Measurements from ENCODE around the gene NUAK1.

NUAK1 gene

DNA sequence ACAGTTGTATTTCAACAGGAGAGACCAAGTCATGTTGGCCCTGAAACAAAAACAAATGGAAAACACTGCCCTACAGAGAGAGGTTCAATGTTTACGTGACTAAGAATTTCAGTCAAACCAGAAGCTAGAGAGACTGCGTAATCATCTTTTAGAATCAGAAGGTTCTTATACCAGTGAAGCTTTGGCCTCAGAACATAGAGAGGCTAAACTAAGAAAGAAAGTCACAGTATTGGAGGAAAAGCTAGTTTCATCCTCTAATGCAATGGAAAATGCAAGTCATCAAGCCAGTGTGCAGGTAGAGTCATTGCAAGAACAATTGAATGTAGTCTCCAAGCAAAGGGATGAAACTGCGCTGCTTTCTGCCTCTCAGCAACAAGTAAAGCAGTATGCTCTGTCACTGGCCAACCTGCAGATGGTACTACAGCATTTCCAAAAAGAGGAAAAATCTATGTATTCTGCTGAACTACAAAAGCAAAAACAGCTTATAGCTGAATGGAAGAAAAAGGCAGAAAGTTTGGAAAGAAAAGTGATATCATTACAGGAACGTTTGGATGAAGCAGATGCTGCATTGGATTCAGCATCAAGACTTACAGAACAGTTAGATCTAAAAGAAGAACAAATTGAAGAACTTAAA is 32.5 kb upstream of the NUAK1 start:
- no peaks in the 10 kb centered on the region for H3K36me3 ChIP-seq (ENCODE audit: insufficient read depth, low read length)
- no peak overlapping the region for H3K4me2 ChIP-seq (ENCODE audit: low read length)
- H3K4me3 ChIP-seq (ENCODE audit: low read length): no peak overlapping the region
- H3K4me1 ChIP-seq (ENCODE audit: control insufficient read depth, insufficient read depth, low read length): peaks cover 8% of the 10 kb centered on the region
- H3K9ac ChIP-seq (ENCODE audit: low read depth, low read length): no peak overlapping the region
- peaks cover 10% of the 10 kb centered on the region for H3K27me3 ChIP-seq (ENCODE audit: control insufficient read depth, insufficient read depth, low read length)
- H3K9me3 ChIP-seq (replicated peaks; ENCODE audit: low read length): no peaks in the 10 kb centered on the region

DNA sequence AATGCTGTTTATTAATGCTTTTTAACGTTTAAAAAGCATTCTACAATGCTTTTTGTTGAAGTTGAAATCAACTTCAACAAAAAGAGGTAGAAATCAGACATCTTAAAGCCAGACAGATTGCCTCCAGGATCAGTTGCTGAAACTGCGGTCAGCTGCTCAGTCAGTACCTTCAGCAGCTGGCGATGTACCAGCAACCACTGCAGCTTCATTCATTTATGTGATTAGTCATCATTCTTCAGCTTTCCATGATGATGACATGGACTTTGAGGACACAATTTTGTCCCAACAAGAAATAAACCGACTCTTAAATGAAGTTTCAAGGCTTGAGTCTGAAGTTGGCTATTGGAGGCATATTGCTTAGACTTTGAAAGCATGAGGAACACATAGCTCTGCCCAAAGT is 31.5 kb upstream of the NUAK1 start:
- peaks cover 10% of the 10 kb centered on the region for H3K27me3 ChIP-seq (ENCODE audit: control insufficient read depth, insufficient read depth, low read length)

DNA sequence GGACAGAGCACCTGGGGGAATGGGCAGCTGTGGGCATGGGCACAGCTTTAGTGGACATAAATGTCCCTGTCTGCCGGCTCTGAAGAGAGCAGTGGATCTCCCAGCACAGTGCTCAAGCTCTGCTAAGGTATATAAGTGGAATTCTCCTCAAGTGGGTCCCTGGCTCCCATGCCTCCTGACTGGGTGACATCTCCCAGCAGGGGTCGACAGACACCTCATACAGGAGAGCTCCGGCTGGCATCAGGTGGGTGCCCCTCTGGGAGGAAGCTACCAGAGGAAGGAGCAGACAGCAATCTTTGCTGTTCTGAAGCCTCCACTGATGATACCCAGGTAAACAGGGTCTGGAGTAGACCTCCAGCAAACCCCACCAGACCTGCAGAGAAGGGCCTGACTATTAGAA is 25.0 kb upstream of the NUAK1 start:
- Histone ChIP-seq H3K36me3 (ENCODE audit: insufficient read depth, low read length) (no peaks in the 10 kb centered on the region), H3K27me3 (ENCODE audit: control insufficient read depth, insufficient read depth, low read length) (peaks cover 12% of the 10 kb centered on the region), H3K4me1 (ENCODE audit: control insufficient read depth, insufficient read depth, low read length) (no peaks in the 10 kb centered on the region), H3K9me3 (replicated peaks; ENCODE audit: low read length) (no peaks in the 10 kb centered on the region), H3K4me3 (ENCODE audit: low read length) (no peak overlapping the region), H3K4me2 (ENCODE audit: low read length) (no peak overlapping the region), H3K9ac (ENCODE audit: low read depth, low read length) (no peak overlapping the region)

More for the DNA sequence above, 31.5 kb upstream of the NUAK1 start:
- H3K36me3 ChIP-seq (ENCODE audit: insufficient read depth, low read length): no peaks in the 10 kb centered on the region
- H3K4me1 ChIP-seq (ENCODE audit: control insufficient read depth, insufficient read depth, low read length): peaks cover 8% of the 10 kb centered on the region
- H3K9ac ChIP-seq (ENCODE audit: low read depth, low read length): no peak overlapping the region
- H3K4me2 ChIP-seq (ENCODE audit: low read length): no peak overlapping the region
- H3K9me3 ChIP-seq (replicated peaks; ENCODE audit: low read length): no peaks in the 10 kb centered on the region
- H3K4me3 ChIP-seq (ENCODE audit: low read length): no peak overlapping the region

DNA sequence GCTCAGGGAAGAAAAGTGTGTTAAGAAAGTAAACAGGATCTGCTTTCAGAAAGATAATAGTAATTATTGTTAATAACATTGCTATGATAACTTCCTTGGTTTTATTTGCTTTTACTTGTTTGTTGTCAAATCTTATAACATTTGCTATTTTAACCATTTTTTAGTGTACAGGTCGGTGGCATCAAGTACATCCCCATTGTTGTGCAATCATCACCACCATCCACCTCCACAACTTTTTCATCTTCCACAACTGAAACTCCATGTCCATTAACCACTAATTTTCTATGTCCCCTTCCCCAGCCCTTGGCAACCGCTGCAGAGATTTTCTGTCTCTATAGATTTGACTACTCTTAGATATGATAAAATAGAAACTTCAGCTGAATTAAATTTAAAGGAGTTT is 22.7 kb upstream of the NUAK1 start:
- H3K27me3 ChIP-seq (ENCODE audit: control insufficient read depth, insufficient read depth, low read length): peaks cover 12% of the 10 kb centered on the region
- H3K9me3 ChIP-seq (replicated peaks; ENCODE audit: low read length): no peaks in the 10 kb centered on the region
- H3K4me1 ChIP-seq (ENCODE audit: control insufficient read depth, insufficient read depth, low read length): no peaks in the 10 kb centered on the region
- no peak overlapping the region for H3K9ac ChIP-seq (ENCODE audit: low read depth, low read length)
- no peak overlapping the region for H3K4me3 ChIP-seq (ENCODE audit: low read length)
- H3K36me3 ChIP-seq (ENCODE audit: insufficient read depth, low read length): no peaks in the 10 kb centered on the region
- no peak overlapping the region for H3K4me2 ChIP-seq (ENCODE audit: low read length)

DNA sequence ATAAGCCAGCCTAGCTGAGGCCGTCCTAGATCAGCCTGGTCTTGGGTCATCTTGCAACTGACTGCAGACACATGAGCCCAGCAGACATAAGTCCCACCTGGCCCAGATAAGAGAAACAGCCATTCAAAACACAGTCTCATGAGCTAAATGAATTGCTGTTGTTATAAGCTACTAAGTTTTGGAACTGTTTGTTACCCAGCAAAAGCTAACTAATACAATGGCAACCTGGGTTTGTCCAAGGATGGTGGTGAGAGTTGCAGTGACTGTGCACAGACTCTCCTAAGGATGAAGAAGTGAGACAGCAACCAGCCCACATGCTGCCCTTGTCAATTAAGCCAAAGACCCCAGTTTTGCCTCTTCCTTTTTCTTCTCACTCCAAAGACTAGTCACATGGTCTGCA is 22.2 kb upstream of the NUAK1 start:
- Histone ChIP-seq H3K27me3 (ENCODE audit: control insufficient read depth, insufficient read depth, low read length) (peaks cover 12% of the 10 kb centered on the region), H3K9ac (ENCODE audit: low read depth, low read length) (no peak overlapping the region), H3K4me3 (ENCODE audit: low read length) (no peak overlapping the region), H3K36me3 (ENCODE audit: insufficient read depth, low read length) (no peaks in the 10 kb centered on the region), H3K4me1 (ENCODE audit: control insufficient read depth, insufficient read depth, low read length) (no peaks in the 10 kb centered on the region), H3K4me2 (ENCODE audit: low read length) (no peak overlapping the region), H3K9me3 (replicated peaks; ENCODE audit: low read length) (no peaks in the 10 kb centered on the region)

DNA sequence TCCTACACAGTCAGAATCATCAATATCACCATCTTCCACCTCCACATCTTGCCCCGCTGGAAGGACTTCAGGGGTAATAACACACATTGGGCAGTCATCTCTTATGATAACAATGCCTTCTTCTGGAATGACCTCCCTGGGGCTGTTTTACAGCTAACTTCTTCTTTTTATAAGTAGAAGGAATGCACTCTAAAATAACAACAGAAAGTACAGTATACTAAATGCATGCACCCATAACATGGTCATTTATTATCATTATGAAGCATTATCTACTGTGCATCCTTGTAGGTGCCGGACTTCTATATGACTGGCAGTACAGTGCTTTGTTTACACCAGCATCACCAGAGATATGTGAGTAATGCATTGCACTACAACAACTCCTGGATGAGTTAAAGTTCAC is 19.0 kb upstream of the NUAK1 start:
- Histone ChIP-seq H3K36me3 (ENCODE audit: insufficient read depth, low read length) (no peaks in the 10 kb centered on the region), H3K4me1 (ENCODE audit: control insufficient read depth, insufficient read depth, low read length) (no peaks in the 10 kb centered on the region), H3K4me2 (ENCODE audit: low read length) (no peak overlapping the region), H3K9ac (ENCODE audit: low read depth, low read length) (no peak overlapping the region), H3K9me3 (replicated peaks; ENCODE audit: low read length) (no peaks in the 10 kb centered on the region), H3K27me3 (ENCODE audit: control insufficient read depth, insufficient read depth, low read length) (peaks cover 10% of the 10 kb centered on the region), H3K4me3 (ENCODE audit: low read length) (no peak overlapping the region)

DNA sequence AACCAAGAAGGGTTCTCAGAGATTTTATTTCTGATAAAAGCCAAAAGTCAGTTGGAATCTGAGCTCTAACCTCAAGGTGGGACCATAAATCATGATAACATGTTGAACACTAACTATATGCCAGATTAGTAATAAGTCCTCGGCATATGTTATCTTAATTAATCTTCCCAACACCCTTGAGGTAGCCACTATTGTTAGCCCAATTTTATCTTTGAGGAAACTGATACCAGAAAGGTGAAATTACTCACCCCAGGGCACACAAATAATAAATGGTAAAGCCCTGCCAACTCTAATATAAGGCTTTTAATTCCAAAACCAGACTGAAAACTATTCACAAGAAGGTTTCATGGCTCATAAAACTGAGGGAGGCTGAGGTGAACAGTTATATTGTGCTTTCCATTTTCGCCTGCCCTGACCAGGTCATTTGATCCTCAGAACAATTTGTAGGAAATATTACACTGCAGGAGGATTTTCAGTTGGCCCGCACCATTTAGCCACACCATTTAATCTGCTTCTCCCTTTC is 16.1 kb upstream of the NUAK1 start:
- no peak overlapping the region for H3K9ac ChIP-seq (ENCODE audit: low read depth, low read length)
- no peak overlapping the region for H3K4me3 ChIP-seq (ENCODE audit: low read length)
- no peak overlapping the region for H3K4me2 ChIP-seq (ENCODE audit: low read length)
- H3K4me1 ChIP-seq (ENCODE audit: control insufficient read depth, insufficient read depth, low read length): no peaks in the 10 kb centered on the region
- H3K36me3 ChIP-seq (ENCODE audit: insufficient read depth, low read length): no peaks in the 10 kb centered on the region
- no peaks in the 10 kb centered on the region for H3K9me3 ChIP-seq (replicated peaks; ENCODE audit: low read length)
- H3K27me3 ChIP-seq (ENCODE audit: control insufficient read depth, insufficient read depth, low read length): no peaks in the 10 kb centered on the region

DNA sequence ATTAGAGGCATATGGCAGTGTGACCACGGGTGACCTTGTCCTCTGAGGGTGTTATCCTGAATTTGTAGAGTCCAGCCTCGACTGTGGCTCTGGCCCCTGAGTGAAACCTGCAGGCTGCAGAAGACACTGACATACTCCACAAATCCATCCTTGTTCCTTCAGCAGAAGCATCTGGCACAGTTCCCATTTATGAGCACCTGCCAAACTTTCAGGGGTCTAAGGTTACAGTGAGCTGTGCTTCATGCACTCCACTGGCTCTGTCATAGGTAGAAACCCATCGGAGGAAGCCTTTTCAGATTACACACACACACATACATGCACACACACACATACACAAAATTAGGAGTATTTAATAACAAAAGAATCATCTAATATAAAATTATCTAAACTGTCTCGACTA is 13.6 kb upstream of the NUAK1 start:
- no peaks in the 10 kb centered on the region for H3K9me3 ChIP-seq (replicated peaks; ENCODE audit: low read length)
- H3K4me3 ChIP-seq (ENCODE audit: low read length): no peak overlapping the region
- H3K27me3 ChIP-seq (ENCODE audit: control insufficient read depth, insufficient read depth, low read length): no peaks in the 10 kb centered on the region
- H3K4me2 ChIP-seq (ENCODE audit: low read length): no peak overlapping the region
- H3K4me1 ChIP-seq (ENCODE audit: control insufficient read depth, insufficient read depth, low read length): no peaks in the 10 kb centered on the region
- no peaks in the 10 kb centered on the region for H3K36me3 ChIP-seq (ENCODE audit: insufficient read depth, low read length)
- H3K9ac ChIP-seq (ENCODE audit: low read depth, low read length): no peak overlapping the region

DNA sequence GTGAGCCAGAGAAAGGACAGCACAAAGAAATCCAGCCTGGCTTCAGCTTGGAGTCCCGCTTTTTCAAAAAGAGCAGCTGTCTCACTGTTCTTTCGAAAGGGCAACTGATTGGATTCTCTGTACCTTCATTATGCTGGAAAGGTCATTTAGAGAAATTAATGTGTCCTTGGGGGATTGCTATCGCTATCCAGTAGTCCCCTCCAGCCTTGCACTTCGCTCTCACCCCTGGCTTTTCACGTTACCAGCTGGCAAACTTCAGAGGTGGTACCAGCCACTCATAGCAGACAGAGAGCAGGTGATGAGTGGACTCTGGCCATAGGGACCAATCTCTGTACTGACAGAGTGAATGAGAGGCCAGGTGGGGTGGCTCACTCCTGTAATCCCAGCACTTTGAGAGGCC is 11.8 kb upstream of the NUAK1 start:
- H3K27me3 ChIP-seq (ENCODE audit: control insufficient read depth, insufficient read depth, low read length): no peaks in the 10 kb centered on the region
- no peaks in the 10 kb centered on the region for H3K9me3 ChIP-seq (replicated peaks; ENCODE audit: low read length)
- no peak overlapping the region for H3K4me2 ChIP-seq (ENCODE audit: low read length)
- no peak overlapping the region for H3K4me3 ChIP-seq (ENCODE audit: low read length)
- no peaks in the 10 kb centered on the region for H3K4me1 ChIP-seq (ENCODE audit: control insufficient read depth, insufficient read depth, low read length)
- no peak overlapping the region for H3K9ac ChIP-seq (ENCODE audit: low read depth, low read length)
- no peaks in the 10 kb centered on the region for H3K36me3 ChIP-seq (ENCODE audit: insufficient read depth, low read length)

DNA sequence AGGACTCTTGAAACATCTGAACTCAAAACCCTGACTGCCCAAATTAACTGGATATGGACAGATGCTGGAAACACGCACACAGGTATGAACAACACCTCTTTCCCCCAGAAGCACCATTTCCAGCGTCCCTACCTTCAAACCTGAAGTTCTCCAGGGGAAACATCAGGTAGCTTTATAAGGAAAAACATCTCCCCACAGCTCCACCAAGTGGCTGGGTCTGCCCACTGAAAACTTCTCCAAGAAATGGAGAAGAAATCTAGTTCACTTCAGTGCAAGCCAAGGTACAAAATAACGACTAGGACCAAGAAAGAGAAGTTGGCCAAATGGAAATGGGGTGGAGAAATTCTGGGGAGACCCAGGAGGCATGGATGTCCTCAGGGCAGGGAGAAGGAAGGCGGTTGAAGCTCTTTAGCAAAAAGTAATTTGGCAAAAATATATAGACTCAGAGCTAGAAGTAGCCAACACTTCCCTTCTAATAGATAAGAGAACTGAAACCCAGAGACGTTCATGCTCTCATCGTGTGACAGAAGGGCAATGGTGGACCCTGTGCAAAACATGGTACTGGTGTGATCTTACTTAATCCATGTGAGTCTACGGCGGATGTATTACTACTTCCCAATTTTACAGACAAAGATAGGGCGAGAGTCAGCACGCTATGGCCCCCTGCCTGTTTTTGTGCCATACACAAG is 10.5 kb upstream of the NUAK1 start:
- no peak overlapping the region for H3K4me3 ChIP-seq (ENCODE audit: low read length)
- H3K36me3 ChIP-seq (ENCODE audit: insufficient read depth, low read length): no peaks in the 10 kb centered on the region
- no peaks in the 10 kb centered on the region for H3K4me1 ChIP-seq (ENCODE audit: control insufficient read depth, insufficient read depth, low read length)
- no peaks in the 10 kb centered on the region for H3K27me3 ChIP-seq (ENCODE audit: control insufficient read depth, insufficient read depth, low read length)
- no peaks in the 10 kb centered on the region for H3K9me3 ChIP-seq (replicated peaks; ENCODE audit: low read length)
- no peak overlapping the region for H3K4me2 ChIP-seq (ENCODE audit: low read length)
- no peak overlapping the region for H3K9ac ChIP-seq (ENCODE audit: low read depth, low read length)

DNA sequence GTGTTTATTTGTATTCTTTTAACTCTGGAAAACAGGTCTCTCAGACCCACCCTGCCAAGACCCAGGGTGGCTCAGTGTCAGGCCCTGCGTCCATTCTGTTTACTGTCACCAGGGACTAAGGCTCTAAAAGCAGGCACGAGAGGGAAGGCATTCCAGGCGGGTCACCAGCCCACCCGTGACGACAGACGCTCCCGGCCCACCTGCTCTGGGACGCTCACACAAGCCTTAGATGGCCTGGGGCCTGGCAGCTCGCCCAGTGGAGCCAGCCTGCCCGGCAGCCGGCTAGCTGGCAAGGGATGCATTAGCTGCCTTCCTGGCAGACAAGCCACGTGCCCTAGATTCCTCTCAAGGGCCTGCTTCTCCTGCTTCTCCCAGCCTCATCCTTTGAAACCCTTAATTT is 9.2 kb upstream of the NUAK1 start:
- Histone ChIP-seq H3K9me3 (replicated peaks; ENCODE audit: low read length) (no peaks in the 10 kb centered on the region), H3K36me3 (ENCODE audit: insufficient read depth, low read length) (no peaks in the 10 kb centered on the region), H3K9ac (ENCODE audit: low read depth, low read length) (no peak overlapping the region), H3K27me3 (ENCODE audit: control insufficient read depth, insufficient read depth, low read length) (no peaks in the 10 kb centered on the region), H3K4me1 (ENCODE audit: control insufficient read depth, insufficient read depth, low read length) (no peaks in the 10 kb centered on the region), H3K4me3 (ENCODE audit: low read length) (no peak overlapping the region), H3K4me2 (ENCODE audit: low read length) (no peak overlapping the region)

DNA sequence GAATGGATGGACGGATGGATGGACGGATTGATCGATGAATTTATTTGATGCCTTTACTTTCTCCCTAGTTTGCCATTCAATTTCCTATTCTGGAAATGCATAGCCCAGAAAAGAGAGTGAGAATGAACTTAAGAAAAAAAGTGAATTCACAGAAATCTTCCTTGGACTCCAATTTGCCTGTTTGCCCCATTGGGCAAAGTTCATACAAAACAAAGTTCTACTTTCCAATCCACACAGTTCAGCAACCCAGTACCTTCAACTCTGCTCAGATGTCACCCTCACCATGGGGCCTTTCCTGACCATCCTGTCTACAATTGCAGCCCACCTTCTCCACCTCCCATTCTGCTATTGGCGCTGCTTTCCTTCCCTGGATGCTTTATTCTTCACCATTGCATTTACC is 8.2 kb upstream of the NUAK1 start:
- Histone ChIP-seq H3K4me1 (ENCODE audit: control insufficient read depth, insufficient read depth, low read length) (no peaks in the 10 kb centered on the region), H3K4me2 (ENCODE audit: low read length) (no peak overlapping the region), H3K9me3 (replicated peaks; ENCODE audit: low read length) (no peaks in the 10 kb centered on the region), H3K4me3 (ENCODE audit: low read length) (no peak overlapping the region), H3K9ac (ENCODE audit: low read depth, low read length) (no peak overlapping the region), H3K27me3 (ENCODE audit: control insufficient read depth, insufficient read depth, low read length) (no peaks in the 10 kb centered on the region), H3K36me3 (ENCODE audit: insufficient read depth, low read length) (no peaks in the 10 kb centered on the region)
